HepG2 (cell line): Measurements from ENCODE around the gene LRP10. TPM values are rescaled to one million over a fixed set of nuclear protein-coding genes. Genes with fewer than 3 reads are reported as not detected.

Experiments
- CCAR2 ChIP-seq: fragments of 200-400 bp; formaldehyde crosslinking; optimal IDR thresholded peaks from 2 replicates; pipeline ENCODE3; 2018; ENCODE audit warnings: low read depth, mild to moderate bottlenecking, low read length, moderate library complexity
- EHMT2 ChIP-seq: fragments of 200-600 bp; sonication (generic); IDR thresholded peaks from 2 replicates; pipeline ENCODE4 v1.7.0; 2017; ENCODE audit warnings: antibody characterized with exemption, low read depth, low read length, borderline replicate concordance
- ETV6 ChIP-seq: sonication (generic); formaldehyde crosslinking; conservative IDR thresholded peaks from 2 replicates; pipeline ENCODE4 v1.4.0; 2020; ENCODE audit warnings: missing genetic modification reagents
- GABPB1 ChIP-seq: IDR thresholded peaks from 2 replicates; pipeline ENCODE4 v1.6.1; 2016; ENCODE audit warnings: mild to moderate bottlenecking, missing genetic modification reagents, moderate library complexity, missing compliant biosample characterization
- KMT2B ChIP-seq: IDR thresholded peaks from 2 replicates; pipeline ENCODE4 v1.6.1; 2016; ENCODE audit warnings: missing genetic modification reagents, missing compliant biosample characterization
- MTA1 ChIP-seq: sonication (generic); formaldehyde crosslinking; IDR thresholded peaks from 2 replicates; pipeline ENCODE4 v1.4.0; 2020; ENCODE audit warnings: missing genetic modification reagents, mild to moderate bottlenecking, borderline replicate concordance
- PCBP1 ChIP-seq: fragments of 200-400 bp; formaldehyde crosslinking; IDR thresholded peaks from 2 replicates; pipeline ENCODE4 v1.6.1; 2017; ENCODE audit warnings: mild to moderate bottlenecking, low read depth, low read length, borderline replicate concordance
- SMC3 ChIP-seq: IDR thresholded peaks from 2 replicates; pipeline ENCODE4 v1.6.1; 2011; ENCODE audit warnings: low read length, improper control_type of control experiment
- TOPORS ChIP-seq: sonication (generic); formaldehyde crosslinking; IDR thresholded peaks from 2 replicates; pipeline ENCODE4 v1.8.0; 2023; ENCODE audit warnings: mild to moderate bottlenecking, missing genetic modification reagents
- ZBTB7A ChIP-seq: sonication (generic); formaldehyde crosslinking; IDR thresholded peaks from 2 replicates; pipeline ENCODE4 v1.8.0; 2022; ENCODE audit warnings: mild to moderate bottlenecking, missing genetic modification reagents
- ZC3H13 ChIP-seq: sonication (generic); formaldehyde crosslinking; IDR thresholded peaks from 2 replicates; pipeline ENCODE4 v1.8.1; 2023; ENCODE audit warnings: mild to moderate bottlenecking, missing genetic modification reagents, moderate library complexity
- ZNF138 ChIP-seq: sonication (generic); formaldehyde crosslinking; IDR thresholded peaks from 2 replicates; pipeline ENCODE4 v1.5.0; 2020; ENCODE audit warnings: mild to moderate bottlenecking, low read depth, missing genetic modification reagents
- ZNF572 ChIP-seq: sonication (generic); formaldehyde crosslinking; IDR thresholded peaks from 2 replicates; pipeline ENCODE4 v1.5.1; 2020; ENCODE audit warnings: mild to moderate bottlenecking, missing genetic modification reagents
- ZNF788 ChIP-seq: sonication (generic); formaldehyde crosslinking; IDR thresholded peaks from 2 replicates; pipeline ENCODE4 v1.5.0; 2020; ENCODE audit warnings: mild to moderate bottlenecking, missing genetic modification reagents, borderline replicate concordance
- ZNF878 ChIP-seq: sonication (generic); formaldehyde crosslinking; IDR thresholded peaks from 2 replicates; pipeline ENCODE4 v1.8.1; 2023; ENCODE audit warnings: mild to moderate bottlenecking, missing genetic modification reagents, moderate library complexity
- polyA plus RNA-seq, 8 experiments: library from polyadenylated mRNA; depleted of rRNA in 3 of 8; stranded (reverse) in 7 of 8; unstranded in 1 of 8; fragments of >200 nt; fragmentation: Illumina TruSeq in 4 of 8; extraction: Trizol in 4 of 8; gene quantifications; 2 replicates each; pipeline versions ENCODE4 v1.2.1 to v1.2.3, GENCODE V29; 2011 to 2016; ENCODE audit warnings: low read depth in 4 of 8, missing spikeins in 1 of 8, mixed read lengths in 1 of 8; ENCODE audit not compliant: insufficient read depth in 1 of 8
- total RNA-seq, 5 experiments: library from RNA; depleted of rRNA; stranded (reverse); fragments of >200 nt; fragmentation: Illumina TruSeq; extraction: Trizol; gene quantifications; 2 replicates each; pipeline ENCODE4 v1.2.3, GENCODE V29; 2016; ENCODE audit warnings: low read depth in 1 of 5
- TF ChIP-seq, protein P1 (sequence below): sonication (generic); formaldehyde crosslinking; IDR thresholded peaks from 2 replicates; pipeline ENCODE4 v1.5.0; 2020; ENCODE audit warnings: missing genetic modification reagents
- TF ChIP-seq, protein P2 (sequence below): sonication (generic); formaldehyde crosslinking; IDR thresholded peaks from 2 replicates; pipeline ENCODE4 v1.8.1; 2023; ENCODE audit warnings: missing genetic modification reagents, mild to moderate bottlenecking, borderline replicate concordance
- TF ChIP-seq, protein P3 (sequence below): sonication (generic); formaldehyde crosslinking; IDR thresholded peaks from 2 replicates; pipeline ENCODE4 v1.4.0; 2020; ENCODE audit warnings: missing genetic modification reagents, borderline replicate concordance
- TF ChIP-seq, protein P4 (sequence below): sonication (generic); formaldehyde crosslinking; IDR thresholded peaks from 2 replicates; pipeline ENCODE4 v1.4.0; 2020; ENCODE audit warnings: mild to moderate bottlenecking, missing genetic modification reagents

The LRP10 gene
- total and polyA plus RNA-seq, 2 of the 13 experiments (the other 11 are each of a cell fraction or from before 2014, with no cell fraction given), result 16.9 to 45.2 TPM

DNA sequence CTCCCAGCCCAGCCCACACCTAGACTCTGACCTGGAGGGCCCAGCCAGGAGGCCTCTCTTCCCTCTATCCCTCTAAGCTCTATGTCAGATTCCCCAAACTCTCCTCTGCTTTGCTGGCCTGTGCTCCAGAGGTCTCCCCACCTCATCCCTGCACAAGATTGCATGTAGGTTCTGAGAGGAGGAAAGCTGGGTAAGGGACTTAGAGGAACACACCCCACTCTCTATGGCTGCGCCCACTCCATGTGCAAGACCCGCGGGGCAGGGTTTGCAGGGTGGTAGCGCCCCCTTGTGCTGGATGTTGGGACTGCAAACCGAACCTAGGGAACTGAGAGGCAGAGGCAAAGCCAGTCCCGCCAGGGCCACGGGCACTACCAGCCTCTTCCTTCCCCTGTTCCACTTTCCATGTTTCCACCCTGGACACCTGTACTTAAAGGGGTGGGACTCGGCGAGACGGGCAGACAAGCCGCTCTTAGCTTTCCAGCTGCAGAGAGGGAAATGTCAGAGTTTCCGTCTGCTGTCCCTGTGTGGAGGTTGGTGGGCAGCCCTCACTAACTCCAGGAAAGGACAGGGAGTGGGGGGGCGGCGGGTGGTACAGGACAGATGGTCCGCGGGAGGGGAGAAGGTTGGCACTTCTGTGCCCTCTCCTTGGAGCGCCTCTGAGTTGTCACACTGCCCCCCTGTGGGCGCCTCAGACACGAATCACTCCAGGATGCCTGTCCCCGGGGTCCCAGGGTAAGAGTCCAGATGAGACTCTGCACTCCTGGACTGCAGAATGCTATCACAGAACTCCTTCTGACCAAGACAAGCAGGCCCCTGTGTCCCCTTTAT lies 18.4 kb upstream of the LRP10 start (continued):
- TF ChIP-seq, protein P1, sequence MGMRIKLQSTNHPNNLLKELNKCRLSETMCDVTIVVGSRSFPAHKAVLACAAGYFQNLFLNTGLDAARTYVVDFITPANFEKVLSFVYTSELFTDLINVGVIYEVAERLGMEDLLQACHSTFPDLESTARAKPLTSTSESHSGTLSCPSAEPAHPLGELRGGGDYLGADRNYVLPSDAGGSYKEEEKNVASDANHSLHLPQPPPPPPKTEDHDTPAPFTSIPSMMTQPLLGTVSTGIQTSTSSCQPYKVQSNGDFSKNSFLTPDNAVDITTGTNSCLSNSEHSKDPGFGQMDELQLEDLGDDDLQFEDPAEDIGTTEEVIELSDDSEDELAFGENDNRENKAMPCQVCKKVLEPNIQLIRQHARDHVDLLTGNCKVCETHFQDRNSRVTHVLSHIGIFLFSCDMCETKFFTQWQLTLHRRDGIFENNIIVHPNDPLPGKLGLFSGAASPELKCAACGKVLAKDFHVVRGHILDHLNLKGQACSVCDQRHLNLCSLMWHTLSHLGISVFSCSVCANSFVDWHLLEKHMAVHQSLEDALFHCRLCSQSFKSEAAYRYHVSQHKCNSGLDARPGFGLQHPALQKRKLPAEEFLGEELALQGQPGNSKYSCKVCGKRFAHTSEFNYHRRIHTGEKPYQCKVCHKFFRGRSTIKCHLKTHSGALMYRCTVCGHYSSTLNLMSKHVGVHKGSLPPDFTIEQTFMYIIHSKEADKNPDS (CRISPR knock-in tag), result peak; percentile 95
- TF ChIP-seq CCAR2 (peak; percentile 86), MTA1 (CRISPR knock-in tag) (peak; percentile 96; the same call in 1 of the 2 replicates), ZNF138 (no peak), EHMT2 (peak; percentile 91; the same call in 1 of the 2 replicates), SMC3 (peak; percentile 97), ZC3H13 (CRISPR knock-in tag) (peak; percentile 87; the same call in 1 of the 2 replicates), ZNF572 (peak; percentile 99), PCBP1 (peak; percentile 63; the same call in 1 of the 2 replicates), TOPORS (CRISPR knock-in tag) (peak; percentile 62; the same call in 1 of the 2 replicates), GABPB1 (CRISPR knock-in tag) (peak; percentile 72), ZNF878 (CRISPR knock-in tag) (no peak), KMT2B (CRISPR knock-in tag) (peak; percentile 63), ZBTB7A (CRISPR knock-in tag) (peak; percentile 95), ETV6 (CRISPR knock-in tag) (peak; percentile 75), ZNF788 (CRISPR knock-in tag) (peak; percentile 76; the same call in 1 of the 2 replicates)
- TF ChIP-seq, protein P2, sequence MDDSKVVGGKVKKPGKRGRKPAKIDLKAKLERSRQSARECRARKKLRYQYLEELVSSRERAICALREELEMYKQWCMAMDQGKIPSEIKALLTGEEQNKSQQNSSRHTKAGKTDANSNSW (CRISPR knock-in tag), result peak; percentile 65; the same call in 1 of the 2 replicates
- TF ChIP-seq, protein P3, sequence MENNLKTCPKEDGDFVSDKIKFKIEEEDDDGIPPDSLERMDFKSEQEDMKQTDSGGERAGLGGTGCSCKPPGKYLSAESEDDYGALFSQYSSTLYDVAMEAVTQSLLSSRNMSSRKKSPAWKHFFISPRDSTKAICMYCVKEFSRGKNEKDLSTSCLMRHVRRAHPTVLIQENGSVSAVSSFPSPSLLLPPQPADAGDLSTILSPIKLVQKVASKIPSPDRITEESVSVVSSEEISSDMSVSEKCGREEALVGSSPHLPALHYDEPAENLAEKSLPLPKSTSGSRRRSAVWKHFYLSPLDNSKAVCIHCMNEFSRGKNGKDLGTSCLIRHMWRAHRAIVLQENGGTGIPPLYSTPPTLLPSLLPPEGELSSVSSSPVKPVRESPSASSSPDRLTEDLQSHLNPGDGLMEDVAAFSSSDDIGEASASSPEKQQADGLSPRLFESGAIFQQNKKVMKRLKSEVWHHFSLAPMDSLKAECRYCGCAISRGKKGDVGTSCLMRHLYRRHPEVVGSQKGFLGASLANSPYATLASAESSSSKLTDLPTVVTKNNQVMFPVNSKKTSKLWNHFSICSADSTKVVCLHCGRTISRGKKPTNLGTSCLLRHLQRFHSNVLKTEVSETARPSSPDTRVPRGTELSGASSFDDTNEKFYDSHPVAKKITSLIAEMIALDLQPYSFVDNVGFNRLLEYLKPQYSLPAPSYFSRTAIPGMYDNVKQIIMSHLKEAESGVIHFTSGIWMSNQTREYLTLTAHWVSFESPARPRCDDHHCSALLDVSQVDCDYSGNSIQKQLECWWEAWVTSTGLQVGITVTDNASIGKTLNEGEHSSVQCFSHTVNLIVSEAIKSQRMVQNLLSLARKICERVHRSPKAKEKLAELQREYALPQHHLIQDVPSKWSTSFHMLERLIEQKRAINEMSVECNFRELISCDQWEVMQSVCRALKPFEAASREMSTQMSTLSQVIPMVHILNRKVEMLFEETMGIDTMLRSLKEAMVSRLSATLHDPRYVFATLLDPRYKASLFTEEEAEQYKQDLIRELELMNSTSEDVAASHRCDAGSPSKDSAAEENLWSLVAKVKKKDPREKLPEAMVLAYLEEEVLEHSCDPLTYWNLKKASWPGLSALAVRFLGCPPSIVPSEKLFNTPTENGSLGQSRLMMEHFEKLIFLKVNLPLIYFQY (CRISPR knock-in tag), result peak; percentile 89
- TF ChIP-seq, protein P4, sequence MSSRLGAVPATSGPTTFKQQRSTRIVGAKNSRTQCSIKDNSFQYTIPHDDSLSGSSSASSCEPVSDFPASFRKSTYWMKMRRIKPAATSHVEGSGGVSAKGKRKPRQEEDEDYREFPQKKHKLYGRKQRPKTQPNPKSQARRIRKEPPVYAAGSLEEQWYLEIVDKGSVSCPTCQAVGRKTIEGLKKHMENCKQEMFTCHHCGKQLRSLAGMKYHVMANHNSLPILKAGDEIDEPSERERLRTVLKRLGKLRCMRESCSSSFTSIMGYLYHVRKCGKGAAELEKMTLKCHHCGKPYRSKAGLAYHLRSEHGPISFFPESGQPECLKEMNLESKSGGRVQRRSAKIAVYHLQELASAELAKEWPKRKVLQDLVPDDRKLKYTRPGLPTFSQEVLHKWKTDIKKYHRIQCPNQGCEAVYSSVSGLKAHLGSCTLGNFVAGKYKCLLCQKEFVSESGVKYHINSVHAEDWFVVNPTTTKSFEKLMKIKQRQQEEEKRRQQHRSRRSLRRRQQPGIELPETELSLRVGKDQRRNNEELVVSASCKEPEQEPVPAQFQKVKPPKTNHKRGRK, result peak; percentile 94
